NCI-H146 treated with DMSO at 0.1 percent for 48 hours (cell line): ENCODE measurements around the gene ELFN1.
"Not testable (repeated sequence)": the region's sequence is repeated elsewhere in the genome, so short reads cannot be mapped to it uniquely, and the experiment has no call there.

Experiments used
- DNase-seq: peaks from one replicate; lab custom pipeline; 2025; ENCODE audit not compliant: unreplicated experiment; lab: John Stamatoyannopoulos, UW

ELFN1 gene

DNA sequence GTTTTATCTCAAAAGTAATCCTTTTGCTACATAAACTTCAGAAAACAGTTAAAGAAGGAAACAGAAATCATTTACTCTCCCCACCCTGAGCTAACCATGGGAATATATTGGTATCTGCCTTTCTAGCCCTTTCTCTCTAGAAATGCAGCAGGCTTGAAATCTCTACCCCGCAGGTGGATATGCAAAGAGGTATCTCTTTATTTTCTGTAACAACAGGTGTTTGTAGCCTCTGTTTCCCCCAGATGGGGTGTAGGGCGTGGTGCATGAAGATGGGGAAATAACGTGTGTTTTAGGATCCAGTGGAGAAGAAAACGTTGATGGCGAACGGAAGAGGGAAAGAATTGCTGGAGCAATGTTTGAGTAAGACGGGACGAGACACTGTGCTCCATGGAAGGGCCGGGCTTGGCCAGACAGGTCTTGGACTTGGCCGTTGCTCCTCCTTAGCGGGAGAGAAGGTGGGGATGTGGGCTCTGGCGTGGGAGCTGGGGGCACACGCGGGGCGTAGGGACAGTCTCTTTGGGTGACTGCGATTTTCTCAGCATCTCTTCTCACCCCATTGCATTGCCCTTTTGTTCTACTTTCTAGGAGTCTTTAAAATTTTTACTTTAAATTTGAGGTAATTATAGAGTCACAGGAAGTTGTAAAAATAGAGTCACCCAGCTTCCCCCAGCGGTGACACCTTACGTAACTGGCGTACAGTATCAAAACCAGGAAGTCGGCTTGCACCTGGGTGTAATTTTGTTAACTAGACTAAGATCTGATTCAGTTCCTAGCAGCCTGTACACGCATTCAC lies 82.9 kb downstream of the ELFN1 start:
- no peak for DNase-seq

DNA sequence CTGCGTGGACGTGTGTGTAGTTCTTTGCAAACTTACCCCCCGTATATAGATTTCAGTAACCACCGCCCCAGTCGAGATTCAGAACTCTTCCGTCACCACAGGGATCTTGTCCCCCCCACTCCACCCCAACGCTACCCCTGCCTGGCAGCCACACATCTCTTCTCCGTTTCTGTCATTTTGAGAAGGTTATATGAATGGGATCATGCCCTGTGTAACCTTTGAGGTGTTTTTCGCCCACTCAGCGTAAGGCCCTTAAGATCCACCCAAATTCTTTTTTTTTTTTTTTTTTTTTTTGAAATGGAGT lies 83.4 kb downstream of the ELFN1 start:
- DNase-seq: no peak

GRCh38 chr7:1754345-1754908 lies 84.3 kb downstream of the ELFN1 start:
- DNase-seq: no peak

- no peak for DNase-seq
Measured at GRCh38 chr7:1755783-1756625, 85.9 kb downstream of the ELFN1 start.

DNA sequence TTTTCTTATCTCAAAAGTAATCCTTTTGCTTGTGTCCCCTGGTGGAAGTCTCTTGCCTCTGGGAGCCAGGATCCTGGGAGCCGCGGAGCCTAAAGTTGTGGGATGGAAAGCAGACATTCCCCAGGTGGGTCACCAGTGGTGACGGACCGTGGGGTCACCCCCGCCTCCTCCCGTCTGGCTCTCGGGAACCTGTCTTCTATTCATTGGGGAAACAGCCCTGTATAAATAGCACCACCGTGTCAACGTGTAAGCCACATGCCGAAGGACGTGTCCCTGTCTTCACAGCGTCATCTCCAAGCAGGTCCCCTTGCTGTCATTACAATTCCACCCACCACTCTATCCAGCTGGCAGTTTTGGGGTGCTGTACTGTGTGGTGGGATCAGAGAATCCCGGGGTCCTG lies 87.5 kb downstream of the ELFN1 start:
- DNase-seq: no peak

DNA sequence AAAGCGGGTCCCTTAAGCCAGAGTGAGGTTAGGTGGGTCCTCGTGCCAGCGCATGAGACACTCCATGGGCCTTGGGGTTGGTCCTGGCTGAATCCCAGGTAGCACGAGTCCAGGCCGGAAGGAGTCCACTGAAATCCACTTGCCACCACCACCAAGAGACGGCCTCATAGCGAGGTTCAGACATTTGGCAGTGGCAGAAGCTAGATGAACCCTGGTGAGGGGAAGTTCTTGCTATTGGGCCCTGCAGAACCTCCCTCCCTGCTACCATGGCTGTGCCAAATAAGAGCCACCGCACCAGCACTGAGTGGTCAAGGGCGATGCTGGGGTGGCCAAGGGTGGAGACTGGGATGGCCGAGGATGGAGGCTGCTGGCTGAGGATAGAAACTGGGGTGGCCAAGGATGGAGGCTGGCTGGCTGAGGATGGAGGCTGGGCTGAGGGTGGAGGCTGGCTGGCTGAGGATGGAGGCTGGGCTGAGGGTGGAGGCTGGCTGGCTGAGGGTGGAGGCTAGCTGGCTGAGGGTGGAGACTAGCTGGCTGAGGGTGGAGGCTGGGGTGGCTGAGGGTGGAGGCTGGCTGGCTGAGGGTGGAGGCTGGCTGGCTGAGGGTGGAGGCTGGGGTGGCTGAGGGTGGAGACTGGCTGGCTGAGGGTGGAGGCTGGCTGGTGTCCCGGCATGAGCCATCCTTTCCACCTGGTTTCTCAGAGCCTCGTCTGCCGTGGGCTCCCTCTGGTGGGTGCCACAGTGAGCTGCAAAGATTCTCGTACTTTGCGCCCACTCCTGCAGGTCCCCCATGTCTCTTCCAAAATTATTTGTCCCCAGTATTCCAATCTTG lies 88.2 kb downstream of the ELFN1 start:
- no peak for DNase-seq

DNA sequence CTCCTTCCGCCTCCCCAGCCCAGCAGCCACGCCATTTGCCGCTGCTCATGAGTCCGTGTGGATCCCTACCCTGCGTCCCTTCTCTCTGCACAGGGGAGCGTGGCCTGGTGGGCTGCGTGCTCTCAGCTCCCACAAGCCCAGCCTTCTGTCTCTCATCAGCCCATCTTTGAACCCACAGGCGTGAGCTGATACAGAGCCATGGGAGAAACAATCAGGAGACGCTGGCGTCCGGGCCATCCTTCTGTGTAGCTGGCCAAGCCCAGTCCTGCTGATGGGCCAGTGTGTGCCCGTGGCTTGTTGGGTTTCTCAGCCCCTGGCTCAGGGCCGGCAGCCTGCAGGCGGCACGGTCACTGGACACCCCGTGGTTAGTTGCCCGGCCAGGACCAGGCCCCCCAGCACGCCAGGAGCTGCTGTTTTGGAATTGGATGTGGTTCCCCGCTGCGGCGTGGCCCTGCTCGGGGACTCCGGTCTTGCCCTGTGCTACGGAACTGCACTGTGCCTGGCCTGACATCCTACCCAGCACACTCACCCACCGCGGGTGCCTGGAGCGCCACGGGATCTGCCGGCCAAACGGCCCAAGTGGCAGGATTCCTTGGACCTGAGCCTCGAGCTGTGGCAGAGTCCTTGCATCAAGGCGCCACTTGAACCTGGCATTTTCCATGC lies 88.9 kb downstream of the ELFN1 start:
- no peak for DNase-seq

- no peak for DNase-seq
Measured at GRCh38 chr7:1761097-1761496, 91.0 kb downstream of the ELFN1 start.

DNA sequence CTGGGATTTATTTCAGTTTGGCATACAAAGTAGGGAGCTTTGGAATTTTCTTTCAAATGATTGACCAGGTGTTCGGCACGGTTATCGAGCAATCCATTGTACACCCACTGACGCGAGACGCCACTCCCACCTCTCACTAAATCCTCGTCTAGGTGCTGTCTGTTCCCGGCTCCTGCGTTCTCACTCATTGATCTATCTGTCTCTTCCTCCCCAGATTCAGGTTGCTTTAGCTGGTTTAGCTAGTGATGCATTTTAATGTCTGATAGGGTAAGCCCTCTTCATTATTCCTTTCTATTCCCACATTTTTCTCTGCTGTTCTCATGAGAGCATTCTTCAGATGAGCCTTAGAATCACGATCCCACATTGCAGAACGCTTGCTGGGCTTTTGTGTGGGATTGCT lies 91.7 kb downstream of the ELFN1 start:
- DNase-seq: no peak

DNA sequence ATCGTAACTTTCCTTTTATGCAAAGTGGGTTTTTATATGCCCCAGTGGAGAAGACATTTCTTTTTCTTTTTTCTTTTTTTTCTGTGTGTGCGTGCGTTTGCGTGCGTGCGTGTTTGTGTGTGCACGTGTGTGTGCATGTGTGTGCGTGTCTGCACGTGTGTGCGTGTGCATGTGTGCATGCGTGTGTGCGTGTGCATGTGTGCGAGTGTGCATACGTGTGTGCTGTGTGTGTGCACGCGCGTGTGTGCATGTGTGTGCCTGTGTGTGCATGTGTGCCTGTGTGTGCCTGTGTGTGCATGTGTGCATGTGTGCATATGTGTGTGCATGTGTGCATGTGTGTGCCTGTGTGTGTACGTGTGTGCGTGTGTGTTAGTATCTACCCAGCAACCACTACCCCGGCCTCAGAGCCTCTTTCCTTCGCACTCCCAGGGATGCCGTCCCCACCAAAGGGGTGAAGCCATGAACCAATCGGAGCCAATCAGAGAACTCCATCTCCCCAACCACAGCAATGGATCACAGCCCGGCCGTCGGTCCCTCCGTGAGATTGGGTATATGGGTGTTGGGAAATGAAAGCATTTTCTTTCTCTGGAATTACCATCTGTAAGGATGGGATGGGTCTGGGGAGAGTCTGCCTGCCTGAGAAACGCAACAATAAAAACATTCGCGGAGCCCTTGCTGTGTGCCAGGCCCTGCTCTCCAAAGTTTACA lies 92.3 kb downstream of the ELFN1 start:
- DNase-seq: no peak

DNA sequence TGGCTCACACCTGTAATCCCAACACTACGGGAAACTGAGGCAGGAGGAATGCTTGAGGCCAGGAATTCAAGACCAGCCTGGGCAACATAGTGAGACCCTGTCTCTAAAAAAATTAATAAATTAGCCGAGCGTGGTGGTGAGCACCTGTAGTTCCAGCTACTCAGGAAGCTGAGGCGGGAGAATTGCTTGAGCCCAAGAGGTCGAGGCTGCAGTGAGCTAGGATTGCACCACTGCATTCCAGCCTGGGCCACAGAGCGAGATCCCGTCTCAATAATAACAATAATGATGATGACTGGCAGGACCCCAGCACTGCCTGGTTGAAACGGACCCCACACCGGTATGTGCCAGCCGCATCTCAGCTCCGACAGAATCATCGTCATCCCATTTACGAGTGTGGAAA lies 93.0 kb downstream of the ELFN1 start:
- DNase-seq: no peak

GRCh38 chr7:1763911-1764310 lies 93.8 kb downstream of the ELFN1 start:
- DNase-seq: not testable (repeated sequence)

- no peak for DNase-seq
Measured at GRCh38 chr7:1765336-1765735, 95.3 kb downstream of the ELFN1 start.

GRCh38 chr7:1767524-1767923 lies 97.4 kb downstream of the ELFN1 start:
- no peak for DNase-seq

DNA sequence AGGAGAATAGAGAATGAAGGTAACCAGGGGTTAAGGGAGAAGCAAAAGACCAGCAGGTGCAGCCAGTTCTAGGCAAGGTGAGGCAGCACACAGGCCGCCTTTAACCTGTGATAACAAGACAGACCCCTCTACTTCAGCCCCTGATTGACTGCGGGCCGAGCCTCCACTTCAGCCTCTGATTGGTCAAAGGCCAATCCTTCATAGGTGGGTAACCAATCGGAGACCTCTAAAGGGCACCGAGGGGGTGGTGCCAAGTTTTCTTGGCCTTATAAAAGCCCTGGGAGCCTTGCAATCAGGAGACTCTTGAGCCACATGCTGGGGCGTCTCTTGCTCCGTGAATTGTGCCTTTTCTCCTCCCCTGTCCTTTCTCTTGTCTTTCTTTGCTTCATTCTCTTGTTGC lies 98.8 kb downstream of the ELFN1 start:
- DNase-seq: no peak

DNA sequence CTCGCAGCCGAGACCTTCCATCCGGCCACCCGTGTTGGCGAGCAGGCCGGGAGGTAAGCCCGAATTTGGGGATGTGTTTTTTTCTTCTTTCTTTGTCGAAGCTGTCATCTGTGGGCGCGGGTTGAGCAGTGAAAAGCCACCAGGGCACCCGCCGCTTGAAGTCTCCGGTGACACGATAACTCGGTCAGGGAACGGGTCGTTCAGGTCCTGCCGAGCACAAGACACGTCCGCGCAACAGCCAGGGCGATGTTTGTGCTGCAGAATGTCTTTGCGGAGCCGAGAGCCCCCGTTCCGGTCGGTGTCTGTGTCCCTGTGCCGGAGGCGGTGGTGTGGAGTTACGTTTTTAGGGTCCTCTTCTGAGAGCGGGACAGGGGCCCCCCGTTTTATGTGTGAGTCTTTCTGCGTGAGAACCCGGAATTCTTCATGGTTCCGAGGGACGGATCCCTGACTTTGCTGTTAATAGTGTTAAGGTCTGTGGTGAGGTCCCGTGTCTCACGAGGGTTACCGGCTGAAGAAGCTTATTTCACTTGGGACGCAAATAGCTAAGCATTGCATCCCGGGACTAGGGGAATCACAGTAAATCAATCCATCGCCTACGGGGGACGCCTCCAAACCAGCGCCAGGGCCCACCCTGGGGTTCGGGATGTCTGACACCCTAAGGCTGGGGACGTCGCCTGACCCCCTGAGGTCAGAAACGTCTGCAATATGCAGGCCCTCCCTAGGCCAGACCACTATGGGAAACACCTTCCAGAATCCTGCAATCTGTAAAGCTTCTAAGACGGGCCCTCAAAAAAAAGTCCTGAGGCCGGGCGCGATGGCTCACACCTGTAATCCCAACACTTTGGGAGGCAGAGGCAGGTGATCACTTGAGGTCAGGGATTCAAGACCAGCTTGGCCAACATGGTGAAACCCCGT lies 99.5 kb downstream of the ELFN1 start:
- DNase-seq: no peak

DNA sequence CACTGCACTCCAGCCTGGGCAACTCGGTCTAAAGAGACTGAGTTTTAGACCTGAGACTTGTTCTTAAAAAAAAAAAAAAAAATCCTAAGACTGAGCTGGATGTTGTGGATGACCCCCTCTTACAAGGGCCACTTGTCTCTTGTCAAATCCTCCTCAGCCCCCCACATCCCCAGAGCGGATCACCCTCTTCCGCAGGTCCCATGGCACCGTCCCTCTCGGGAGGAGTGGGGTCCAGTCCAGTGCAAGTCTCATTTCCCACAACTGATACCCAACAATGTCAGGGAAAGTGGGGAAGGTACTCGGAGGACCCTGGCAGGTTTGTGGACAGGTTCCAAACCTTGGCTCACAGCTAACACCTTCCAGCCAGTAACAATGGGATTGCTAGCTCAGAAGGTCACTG lies 100.3 kb downstream of the ELFN1 start:
- no peak for DNase-seq

DNA sequence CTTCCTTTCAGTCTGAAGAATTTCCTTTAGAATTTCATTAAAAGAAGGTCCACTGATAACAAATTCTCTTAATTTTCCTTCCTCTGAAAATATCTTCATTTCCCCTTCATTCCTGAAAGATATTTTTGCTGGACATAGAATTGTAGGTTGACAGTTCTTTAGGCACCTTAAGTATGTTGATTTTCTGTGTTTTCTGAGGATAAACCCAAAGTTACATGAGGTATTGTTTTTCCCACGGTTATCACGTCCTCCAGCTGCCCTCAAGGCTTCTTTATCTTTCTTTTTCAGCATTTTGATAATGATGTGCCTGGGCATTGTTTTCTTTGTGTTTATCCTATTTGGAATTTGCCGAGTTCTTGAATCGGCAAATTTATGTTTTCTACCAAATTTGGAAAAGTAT lies 105.3 kb downstream of the ELFN1 start:
- no peak for DNase-seq

DNA sequence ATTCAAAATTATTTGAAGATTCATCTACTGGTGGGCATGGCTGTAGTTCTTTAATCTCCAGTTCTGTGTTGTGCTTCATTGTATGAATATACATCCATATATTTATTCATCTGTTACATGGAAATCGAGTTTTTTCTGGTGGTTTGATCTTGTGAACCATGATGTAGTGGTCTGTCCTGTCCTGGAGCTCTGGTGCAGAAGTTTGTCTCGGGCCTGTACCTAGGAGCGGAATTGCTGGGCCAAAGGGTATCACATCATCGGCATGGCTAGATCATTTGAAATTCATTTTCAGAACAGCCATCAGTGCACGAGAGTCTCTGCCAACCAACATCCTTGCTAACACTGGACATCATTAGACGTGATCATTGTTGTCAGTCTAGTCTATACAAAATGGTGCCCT lies 107.0 kb downstream of the ELFN1 start:
- no peak for DNase-seq
